ENCODE results near the gene FXYD4.

DNA sequence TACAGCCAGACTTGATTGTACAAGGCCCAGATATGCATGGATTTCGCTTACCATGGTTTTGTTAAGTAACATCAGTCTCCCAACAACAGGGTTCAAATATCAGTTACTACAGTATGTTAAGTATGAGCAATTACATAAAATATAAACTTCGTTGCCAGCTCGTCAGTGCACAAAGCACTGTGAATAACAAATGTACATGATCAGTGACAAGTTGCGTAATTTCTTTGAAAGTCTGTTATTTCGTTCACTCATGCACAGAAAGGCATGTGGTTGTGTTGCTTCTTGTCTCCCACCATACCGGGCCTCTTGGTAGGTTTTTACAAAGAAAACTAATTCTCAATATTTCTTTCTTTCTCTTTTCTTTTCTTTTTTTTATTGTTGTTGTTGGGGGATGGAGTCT lies 53.0 kb downstream of the FXYD4 start:
- TF ChIP-seq, protein P1, sequence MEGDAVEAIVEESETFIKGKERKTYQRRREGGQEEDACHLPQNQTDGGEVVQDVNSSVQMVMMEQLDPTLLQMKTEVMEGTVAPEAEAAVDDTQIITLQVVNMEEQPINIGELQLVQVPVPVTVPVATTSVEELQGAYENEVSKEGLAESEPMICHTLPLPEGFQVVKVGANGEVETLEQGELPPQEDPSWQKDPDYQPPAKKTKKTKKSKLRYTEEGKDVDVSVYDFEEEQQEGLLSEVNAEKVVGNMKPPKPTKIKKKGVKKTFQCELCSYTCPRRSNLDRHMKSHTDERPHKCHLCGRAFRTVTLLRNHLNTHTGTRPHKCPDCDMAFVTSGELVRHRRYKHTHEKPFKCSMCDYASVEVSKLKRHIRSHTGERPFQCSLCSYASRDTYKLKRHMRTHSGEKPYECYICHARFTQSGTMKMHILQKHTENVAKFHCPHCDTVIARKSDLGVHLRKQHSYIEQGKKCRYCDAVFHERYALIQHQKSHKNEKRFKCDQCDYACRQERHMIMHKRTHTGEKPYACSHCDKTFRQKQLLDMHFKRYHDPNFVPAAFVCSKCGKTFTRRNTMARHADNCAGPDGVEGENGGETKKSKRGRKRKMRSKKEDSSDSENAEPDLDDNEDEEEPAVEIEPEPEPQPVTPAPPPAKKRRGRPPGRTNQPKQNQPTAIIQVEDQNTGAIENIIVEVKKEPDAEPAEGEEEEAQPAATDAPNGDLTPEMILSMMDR (IDR thresholded peaks at IDR 0.05; ENCODE audit: poor library complexity): no peak
- no peak for TF ChIP-seq EZH2 (IDR thresholded peaks at IDR 0.05; ENCODE audit: borderline replicate concordance)

Data from hepatocyte (in vitro differentiated cells).